Measurements from ENCODE around the gene LRRC18. TPM values are rescaled to one million over a fixed set of nuclear protein-coding genes. Genes with fewer than 3 reads are reported as not detected.
A peak's percentile ranks its signal among the peaks of the same experiment; 100 is the strongest.

LRRC18 gene
- not detected in 2 replicates for total RNA-seq

- DNase-seq (ENCODE audit: low read depth) = no peak
Measured at GRCh38 chr10:48939790-48940325, at the start of gene LRRC18. Gene LRRC18 (minus strand): TSS chr10:48939840. CDS start chr10:48914155, 25,685 bp downstream.

- DNase-seq (ENCODE audit: low read depth) = no peak
Measured at GRCh38 chr10:48985621-48986158, 46.0 kb upstream of the LRRC18 start.

- no peak for DNase-seq (ENCODE audit: low read depth)
Measured at GRCh38 chr10:48983648-48984351, 44.2 kb upstream of the LRRC18 start.

GRCh38 chr10:48982584-48982983 is 42.9 kb upstream of the LRRC18 start:
- DNase-seq (ENCODE audit: low read depth) = no peak

- DNase-seq (ENCODE audit: low read depth) = peak; percentile 15
Measured at GRCh38 chr10:48981310-48981907, 41.8 kb upstream of the LRRC18 start.

- no peak for DNase-seq (ENCODE audit: low read depth)
Measured at GRCh38 chr10:48978318-48978717, 38.7 kb upstream of the LRRC18 start.

- DNase-seq (ENCODE audit: low read depth) = peak; percentile 30
Measured at GRCh38 chr10:48976196-48976595, 36.6 kb upstream of the LRRC18 start.

- no peak for DNase-seq (ENCODE audit: low read depth)
Measured at GRCh38 chr10:48974510-48975156, 35.0 kb upstream of the LRRC18 start.

- no peak for DNase-seq (ENCODE audit: low read depth)
Measured at GRCh38 chr10:48973065-48973464, 33.4 kb upstream of the LRRC18 start.

GRCh38 chr10:48970654-48971053 is 31.0 kb upstream of the LRRC18 start:
- no peak for DNase-seq (ENCODE audit: low read depth)

- DNase-seq (ENCODE audit: low read depth) = no peak
Measured at GRCh38 chr10:48970046-48970445, 30.4 kb upstream of the LRRC18 start.

GRCh38 chr10:48968036-48968435 is 28.4 kb upstream of the LRRC18 start:
- no peak for DNase-seq (ENCODE audit: low read depth)

- DNase-seq (ENCODE audit: low read depth) = no peak
Measured at GRCh38 chr10:48965460-48965859, 25.8 kb upstream of the LRRC18 start.

GRCh38 chr10:48964038-48964437 is 24.4 kb upstream of the LRRC18 start:
- DNase-seq (ENCODE audit: low read depth) = no peak

- no peak for DNase-seq (ENCODE audit: low read depth)
Measured at GRCh38 chr10:48958598-48959190, 19.1 kb upstream of the LRRC18 start.

- DNase-seq (ENCODE audit: low read depth) = no peak
Measured at GRCh38 chr10:48957361-48958151, 17.9 kb upstream of the LRRC18 start.

- no peak for DNase-seq (ENCODE audit: low read depth)
Measured at GRCh38 chr10:48951707-48952106, 12.1 kb upstream of the LRRC18 start.

GRCh38 chr10:48948470-48949037 is 8.9 kb upstream of the LRRC18 start:
- no peak for DNase-seq (ENCODE audit: low read depth)

- DNase-seq (ENCODE audit: low read depth) = no peak
Measured at GRCh38 chr10:48947690-48948469, 8.2 kb upstream of the LRRC18 start.

GRCh38 chr10:48946891-48947500 is 7.4 kb upstream of the LRRC18 start:
- peak; percentile 9 for DNase-seq (ENCODE audit: low read depth)

Data from renal cortical epithelial cell (primary cell).